Measurements from ENCODE around the gene PLD1.

The PLD1 gene

DNA sequence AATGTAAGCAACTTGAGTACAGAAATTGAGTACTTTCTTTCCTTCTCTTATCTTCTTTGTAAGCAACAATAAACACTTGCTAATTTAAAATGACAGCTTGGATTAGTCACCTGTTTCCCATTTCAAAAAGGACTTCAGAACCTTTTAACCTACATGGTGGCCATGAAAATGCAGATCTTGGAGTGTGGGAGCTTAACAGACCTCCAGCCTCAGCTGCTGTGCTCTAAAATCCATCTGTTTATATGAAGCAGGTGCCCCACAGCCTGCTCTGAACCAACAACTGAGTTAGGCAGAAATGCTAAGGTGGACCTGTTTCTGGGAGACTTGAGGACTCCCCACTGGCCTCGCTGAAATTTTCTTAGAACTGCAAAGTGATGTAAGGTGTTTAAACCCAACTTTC lies 259.0 kb downstream of the PLD1 start:
- no peak for DNase-seq

Data from CD4-positive, alpha-beta T cell treated with Interleukin-17A for 1 hour (primary cell).